COR-L47 (cell line): ENCODE measurements around the gene NPLOC4.

Experiments
- DNase-seq: peaks from one replicate; lab custom pipeline; 2025; lab: John Stamatoyannopoulos, UW

The NPLOC4 gene

DNA sequence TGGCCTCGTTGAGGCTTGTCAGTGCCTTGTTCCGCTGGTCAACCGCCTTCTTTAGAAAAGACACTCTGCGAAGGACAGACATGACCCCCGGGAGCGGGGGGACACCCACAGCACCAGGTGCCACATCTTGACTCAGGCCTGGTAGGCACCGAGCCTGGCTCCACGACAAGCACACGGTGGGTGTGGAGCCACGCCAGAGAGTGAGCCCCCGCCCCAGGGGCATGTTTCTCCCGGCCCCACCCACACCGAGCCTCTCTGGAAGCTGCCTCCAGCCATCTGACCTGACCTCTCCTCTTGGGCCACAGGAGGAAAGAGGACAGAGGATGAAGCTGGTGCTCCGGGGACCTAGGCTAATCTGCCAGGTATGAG is 89.3 kb downstream of the NPLOC4 start:
- DNase-seq, result no peak

DNA sequence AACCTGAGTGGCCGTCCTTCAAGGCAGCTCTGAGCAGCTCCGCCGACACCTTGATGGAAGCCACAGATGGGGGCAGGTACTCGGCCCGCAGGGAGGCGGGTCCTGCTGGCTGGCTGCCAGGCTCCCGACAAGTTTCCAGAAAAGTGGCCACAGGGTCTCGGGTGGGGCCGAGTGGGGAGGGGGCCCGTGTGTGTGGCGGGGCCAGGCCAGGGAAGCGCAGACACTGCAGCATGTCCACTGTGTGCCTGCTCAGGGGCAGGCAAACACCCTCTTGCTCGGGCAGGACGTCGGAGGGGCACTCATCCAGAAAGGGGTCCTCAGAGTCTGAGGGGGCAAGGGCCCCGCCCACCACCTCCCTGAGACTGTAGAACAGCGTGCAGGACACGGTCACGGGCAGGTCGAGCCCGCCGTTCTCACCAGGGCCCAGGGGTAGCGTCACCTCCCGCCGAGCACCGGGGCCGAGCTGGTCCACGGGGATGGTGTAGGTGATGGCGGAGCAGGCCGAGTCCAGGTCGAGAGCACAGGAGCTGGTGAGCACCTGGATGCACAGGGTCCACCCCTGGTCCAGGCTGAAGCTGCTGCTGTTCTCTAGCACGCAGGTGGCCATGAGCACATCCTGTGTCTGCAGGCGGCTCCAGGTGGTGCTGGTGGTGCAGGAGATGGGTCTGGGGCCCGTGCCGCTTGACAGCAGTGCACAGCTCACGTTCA is 89.9 kb downstream of the NPLOC4 start:
- no peak for DNase-seq

DNA sequence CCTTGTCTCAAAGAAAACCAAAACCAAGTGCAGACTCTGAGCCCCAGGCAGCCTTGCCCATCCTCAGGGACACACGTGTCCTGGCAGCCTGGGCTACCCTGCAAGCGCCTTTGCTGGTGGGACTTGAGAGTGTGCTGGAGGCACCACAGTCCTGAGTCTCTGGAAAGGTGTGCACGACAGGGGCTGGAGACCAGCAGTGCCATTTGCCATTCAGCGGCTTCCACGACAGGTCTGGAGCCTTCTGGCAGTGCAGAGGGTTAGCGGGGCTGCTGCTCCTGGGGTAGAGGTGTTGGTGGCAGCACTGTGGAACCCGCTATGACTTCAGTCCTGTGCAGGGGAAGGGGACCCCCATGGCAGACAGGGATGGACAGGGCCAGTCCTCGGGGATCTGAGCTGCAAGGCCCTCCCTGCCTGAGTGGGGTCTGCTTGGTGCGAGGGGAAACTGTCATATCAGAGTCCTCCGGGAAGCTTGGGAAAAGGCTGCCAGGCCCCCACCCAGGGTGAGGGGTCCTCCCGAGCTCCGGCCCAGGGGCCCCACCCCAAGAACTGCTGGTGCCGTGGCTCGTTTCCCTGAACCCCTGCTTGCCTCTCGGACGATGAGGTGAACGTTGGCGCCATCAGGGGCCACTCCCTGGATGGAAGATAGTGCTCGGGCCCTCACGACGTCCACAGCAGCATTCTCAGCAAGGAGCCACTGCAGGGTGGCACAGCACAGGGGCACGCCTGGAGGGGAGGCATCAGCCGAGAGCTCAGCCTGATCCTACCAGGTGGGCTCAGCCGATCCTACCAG is 91.6 kb downstream of the NPLOC4 start:
- no peak for DNase-seq

DNA sequence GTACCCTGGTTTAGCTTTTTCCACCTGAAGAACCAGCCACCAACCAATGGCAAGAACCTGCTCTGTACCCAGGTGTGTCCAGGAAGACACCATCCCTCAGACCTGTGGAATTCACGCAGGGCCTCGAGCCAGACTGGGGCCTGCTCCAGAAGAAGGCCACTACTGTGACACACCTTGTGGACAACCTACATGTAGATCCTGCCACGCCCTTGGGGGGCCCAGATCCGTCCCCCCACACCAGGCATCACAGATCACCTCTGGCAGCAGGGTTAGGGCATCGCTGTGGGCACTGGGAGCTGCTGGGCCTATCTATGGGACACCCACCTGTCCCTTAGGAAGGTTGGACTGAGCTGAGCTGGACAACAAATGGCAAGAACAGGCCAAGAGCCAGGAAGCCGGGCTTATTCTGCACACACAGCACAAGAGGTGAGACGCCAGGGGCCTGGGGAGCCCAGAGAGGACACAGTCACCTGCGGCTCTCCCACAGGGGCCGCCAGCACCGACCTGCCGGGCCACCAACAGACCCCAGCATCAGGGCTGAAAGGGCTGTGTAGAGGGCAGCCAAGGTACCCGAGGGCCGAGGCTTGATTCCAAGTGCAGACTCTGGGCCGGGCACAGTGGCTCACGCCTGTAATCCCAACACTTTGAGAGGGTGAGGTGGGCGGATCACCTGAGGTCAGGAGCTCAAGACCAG is 92.5 kb downstream of the NPLOC4 start:
- no peak for DNase-seq

DNA sequence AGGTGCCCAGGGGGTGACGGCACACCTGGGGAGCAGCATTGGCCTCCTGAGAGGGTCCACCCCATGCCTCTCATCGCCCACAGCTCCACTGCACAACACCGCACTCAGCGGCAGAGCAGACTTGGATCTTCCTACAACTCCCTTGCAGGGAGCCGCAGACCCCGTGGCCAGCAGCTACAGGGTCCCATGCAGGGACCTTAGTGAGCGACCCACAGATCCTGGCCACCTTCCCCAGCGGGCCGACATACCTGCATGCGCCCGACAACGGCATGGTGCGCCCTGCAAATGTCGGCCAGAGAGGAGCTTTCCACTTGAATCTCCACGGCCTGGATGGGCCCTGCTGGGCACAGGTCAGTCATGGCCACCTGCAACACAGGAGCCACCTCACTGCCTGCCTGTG is 93.2 kb downstream of the NPLOC4 start:
- no peak for DNase-seq

DNA sequence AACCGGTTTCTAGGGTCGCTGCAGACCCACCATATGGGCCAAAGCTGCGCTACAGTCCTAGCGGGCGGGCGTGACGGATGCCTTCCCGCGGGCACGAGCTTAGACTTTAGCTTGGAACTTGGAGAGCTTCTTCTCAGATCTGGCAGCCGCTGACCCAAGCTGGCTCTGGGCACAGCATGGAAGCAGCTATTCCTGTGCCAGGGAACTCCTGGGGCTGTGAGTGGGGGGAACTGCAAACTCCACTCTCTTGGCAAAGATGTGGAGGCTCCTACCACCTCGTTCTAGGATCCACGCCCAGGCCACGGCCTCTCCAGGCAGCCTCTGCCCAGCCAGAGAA is 93.6 kb downstream of the NPLOC4 start:
- no peak for DNase-seq

DNA sequence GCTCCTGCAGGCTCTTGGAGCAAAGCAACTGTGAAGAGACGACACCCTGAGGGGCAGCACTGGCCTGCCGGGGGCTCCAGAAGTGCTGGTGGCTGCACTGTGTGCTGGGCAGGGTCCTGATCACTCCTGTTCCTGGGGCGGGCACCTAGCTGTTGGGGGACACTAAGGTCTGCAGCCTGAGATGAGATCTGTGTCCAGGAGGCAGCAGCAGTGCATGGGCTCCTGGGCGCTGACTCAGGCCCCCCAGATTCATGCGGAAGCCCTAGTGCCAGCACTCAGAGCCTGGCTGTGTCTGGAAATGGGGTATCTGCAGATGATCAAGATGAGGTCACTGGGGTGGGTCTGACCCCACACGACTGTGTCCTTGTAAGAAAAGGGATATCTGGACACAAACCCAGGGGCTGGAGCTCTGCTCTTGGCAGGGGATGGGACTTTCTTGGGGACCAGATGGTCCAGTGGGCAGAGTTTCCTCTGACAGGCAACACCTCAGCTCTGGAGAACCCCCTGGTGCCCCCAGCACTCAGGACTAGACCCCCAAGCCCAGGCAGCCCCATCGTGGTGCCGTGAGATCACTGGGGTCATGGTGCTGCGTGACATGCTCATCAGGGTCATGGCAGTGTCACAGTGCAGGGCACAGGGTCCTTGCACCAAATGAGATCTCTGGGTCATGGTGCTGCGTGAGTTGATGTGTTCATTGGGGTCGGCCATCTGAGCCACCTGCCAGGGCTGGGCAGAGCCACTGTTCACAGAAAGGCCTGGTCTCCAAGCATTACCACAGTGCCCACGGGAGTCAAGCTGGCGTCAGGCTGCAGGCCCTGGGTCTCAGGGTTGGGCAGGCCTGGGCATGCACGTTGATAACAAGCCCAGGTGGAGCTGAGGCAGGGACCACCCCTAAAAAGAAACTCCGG is 94.2 kb downstream of the NPLOC4 start:
- no peak for DNase-seq

DNA sequence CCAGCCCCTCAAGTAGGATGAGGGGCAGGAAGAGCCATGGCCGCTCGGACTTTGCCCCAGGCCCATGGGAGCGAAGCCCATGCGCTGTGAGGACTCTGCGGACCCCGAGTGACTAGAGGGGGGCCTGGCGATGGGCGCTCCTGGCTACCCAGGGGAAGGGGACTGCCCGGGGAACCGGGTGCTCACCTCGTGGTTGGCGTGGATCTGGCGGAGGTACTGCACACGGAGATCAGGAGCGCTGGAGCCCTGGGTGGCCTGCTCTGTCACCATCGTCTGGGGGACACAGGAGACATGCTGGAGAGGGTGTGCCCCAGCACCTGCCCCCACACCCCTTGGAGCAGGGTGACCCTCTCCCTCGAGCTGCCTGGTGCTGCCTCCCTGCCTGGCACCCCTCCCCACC is 95.8 kb downstream of the NPLOC4 start:
- DNase-seq, result no peak

DNA sequence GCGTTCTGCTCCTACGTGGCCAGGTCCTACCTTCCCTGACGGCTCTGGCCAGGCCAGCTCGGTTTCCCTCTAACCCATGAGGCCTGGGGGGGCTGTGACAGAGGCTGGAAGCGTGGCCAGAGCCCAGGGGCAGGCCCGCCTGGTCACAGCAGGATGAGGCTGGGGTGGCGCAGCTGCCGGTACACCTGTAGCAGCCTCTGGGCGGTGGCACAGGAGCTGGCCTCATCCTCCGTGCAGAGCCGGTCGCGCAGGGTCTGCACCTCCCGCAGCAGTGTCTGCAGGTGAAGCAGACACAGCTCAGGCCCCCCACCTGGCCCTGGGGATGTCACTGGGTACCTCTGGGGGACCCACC is 96.3 kb downstream of the NPLOC4 start:
- no peak for DNase-seq

DNA sequence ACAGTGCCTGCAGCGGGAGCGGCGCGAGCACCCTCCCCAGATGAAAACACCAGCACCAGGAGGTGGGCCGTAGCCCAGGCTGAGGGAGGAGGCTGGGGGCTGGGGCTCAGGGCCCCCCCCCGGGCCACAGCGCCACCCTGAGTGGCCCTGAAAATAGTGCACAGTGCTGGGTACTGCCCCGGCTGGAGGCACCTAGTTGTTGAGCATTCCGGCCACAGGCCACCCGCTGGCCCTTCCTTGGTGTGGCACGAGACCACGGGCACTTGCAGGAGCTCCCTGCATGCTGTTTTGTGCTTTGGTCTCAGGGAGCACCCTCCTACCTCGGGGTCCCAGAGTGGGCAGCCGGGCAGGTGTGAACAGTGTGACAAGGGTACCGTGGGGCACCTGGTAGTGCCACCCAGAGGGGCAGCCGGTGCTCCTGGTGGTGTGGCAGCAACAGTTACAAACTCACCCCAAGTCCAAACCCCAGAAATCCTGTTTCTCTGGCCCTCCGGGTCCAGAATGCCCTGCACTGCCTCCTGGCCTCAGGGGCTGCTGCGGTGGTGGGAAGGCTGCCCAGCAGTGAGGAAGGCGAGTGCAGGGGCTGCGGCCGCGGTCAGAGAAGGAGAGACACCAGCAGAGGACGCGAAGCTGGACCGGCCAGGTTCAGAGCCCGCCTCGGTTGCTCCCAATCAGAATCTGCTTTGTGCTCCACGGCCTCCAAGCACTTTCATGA is 96.8 kb downstream of the NPLOC4 start:
- DNase-seq, result no peak

DNA sequence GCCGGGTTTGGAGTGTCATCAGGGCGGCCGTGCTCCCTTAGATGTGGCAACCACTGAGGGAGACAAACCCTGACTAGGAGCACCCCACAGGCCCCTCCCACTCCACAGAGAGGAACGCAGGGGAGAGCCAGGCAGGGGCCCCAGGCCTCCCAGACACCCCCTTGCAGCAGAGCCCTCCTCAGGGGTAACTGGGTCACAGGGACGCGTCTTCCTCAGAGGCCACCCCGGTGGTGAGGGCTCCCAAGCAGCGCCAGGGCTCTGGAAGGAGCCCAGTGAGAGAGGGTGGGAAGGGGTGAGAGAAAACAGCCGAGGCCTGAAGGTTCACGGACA is 97.4 kb downstream of the NPLOC4 start:
- no peak for DNase-seq

DNA sequence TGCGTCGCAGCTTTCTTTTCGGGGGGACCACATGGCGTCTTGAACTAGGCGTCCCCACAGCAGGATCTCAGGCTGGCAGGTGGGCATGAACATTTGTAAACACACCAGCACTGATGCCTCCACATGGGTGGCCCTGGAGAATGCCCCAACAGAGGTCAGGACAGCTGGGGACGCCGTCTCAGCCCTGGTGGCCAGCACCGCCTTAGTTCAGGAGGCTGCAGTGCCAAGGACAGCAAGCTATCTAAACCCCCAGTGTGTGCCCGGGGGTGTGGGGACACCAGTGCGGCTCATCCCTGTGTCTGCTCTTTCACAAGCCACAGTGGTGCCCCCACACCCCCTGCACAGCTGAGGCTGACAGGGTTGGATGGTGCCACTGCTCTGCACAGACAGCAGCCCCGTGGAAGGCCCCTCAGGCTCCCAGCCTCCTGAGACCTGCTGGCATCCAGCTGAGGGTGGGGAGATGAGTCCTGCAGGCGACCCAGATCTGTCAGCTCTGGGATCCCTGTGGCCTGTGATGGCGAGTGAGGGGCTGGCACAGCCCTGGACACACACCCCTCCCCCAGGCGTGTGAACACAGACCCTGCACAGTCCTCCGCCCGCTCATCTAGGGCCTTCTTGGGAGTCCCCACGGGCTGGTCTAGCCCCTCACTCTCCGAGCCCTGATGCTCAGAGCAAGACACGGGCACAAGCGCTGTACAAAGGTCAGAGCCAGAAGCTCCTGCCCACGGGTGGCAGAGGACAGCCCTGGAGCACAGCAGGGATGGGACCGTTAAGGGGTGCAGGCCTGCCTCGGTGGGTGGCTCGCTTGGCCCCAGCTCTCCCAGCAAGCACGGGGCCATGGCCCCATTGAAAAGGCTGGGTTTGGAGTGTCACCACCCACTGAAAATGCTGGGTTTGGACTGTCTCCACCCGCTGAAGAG is 98.0 kb downstream of the NPLOC4 start:
- DNase-seq, result no peak

DNA sequence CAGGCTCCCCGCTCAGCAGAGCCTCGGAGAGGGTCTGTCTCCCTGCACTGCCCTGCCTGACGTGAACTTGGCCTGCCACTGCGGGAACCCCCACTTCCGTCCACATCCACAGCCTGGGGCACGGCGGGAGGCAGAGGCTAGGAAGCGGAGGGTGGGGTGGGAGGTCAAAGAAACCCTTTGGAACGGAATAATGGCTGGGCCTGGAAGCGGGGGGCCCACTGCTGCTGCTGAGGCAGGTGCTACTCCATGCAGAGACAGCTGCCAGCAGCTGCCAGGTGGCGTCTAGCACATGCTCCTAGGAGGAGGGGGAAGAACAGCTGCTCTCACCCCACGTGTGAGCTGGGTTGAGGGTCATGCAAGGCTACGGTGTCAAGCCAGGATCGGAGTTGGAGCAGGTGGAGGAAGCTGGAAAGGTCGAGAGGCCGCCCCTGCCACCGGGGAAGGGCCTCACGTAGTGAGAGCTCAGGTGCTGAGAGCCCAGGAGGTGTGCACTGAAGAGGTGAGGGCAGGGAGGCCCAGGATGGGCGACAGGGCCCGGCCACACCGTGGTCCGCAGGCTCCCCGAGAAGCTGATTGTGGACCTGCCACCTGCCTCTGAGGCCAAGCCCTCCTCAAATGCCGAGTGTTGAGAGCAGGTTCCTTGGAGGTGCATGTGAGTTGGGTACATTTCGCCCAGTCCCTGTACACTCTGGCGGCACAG is 98.9 kb downstream of the NPLOC4 start:
- peak; percentile 94 for DNase-seq

DNA sequence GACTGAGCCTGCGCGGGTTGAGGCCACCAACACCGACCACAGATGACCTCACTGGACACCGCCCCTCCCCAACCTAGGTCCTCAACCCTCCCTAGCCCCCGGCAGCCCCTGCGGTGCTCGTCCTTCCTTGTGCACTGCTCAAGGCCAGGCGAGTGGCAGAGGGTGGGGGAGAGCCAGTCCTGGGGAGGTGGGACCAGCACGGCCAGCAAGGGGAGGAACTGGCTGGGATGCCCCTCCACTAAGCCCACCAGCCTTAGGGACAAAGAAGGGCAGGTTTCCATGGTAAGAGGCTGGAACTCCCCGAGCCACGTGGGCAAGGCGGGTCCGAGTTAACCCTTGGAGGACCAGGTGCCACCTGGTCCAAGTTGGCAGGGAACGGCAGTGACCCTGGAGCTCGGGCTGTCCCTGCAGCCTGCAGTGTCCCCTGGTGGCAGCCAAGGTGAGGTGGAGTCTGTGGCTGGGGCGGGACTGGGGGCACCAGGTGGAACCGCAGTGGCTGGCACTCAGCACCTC is 99.5 kb downstream of the NPLOC4 start:
- DNase-seq, result peak; percentile 94

DNA sequence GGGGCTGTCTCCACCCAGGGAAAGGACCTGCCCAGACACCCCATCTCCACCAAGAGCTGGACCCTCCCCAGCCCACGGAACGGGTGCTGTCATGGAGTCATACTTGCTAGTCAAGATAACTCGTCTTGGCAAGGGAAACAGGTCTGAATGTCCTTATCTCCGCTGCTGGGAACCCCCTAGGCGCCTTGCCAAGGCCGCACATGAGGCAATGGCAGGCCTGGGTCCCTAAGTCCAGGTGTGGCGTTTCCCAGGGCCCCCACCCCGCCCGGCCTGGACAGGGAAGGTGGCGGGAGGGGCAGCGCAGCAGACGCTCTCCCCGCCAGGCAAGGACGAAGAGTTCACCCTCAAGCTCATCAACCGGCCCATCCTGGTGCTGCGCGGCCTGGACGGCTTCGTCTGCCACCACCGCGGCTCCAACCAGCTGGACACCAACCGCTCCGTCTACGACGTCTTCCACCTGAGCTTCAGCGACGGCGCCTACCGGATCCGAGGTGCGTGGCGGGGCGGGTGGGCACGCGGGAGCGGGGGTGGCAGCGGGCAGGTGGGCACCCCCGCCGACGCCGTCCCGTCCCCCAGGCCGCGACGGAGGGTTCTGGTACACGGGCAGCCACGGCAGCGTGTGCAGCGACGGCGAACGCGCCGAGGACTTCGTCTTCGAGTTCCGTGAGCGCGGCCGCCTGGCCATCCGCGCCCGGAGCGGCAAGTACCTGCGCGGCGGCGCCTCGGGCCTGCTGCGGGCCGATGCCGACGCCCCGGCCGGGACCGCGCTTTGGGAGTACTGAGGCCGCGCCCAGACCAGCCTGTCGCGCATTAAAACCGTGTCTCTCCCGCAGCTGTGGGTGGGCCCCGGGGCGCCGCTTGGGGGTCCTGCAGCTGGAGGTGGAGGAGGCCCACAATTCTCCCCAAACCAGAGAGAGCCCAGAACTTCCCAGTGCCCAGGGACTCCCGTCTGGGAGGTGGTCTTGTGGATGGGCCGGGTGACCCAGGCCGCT is 100.3 kb downstream of the NPLOC4 start:
- no peak for DNase-seq

DNA sequence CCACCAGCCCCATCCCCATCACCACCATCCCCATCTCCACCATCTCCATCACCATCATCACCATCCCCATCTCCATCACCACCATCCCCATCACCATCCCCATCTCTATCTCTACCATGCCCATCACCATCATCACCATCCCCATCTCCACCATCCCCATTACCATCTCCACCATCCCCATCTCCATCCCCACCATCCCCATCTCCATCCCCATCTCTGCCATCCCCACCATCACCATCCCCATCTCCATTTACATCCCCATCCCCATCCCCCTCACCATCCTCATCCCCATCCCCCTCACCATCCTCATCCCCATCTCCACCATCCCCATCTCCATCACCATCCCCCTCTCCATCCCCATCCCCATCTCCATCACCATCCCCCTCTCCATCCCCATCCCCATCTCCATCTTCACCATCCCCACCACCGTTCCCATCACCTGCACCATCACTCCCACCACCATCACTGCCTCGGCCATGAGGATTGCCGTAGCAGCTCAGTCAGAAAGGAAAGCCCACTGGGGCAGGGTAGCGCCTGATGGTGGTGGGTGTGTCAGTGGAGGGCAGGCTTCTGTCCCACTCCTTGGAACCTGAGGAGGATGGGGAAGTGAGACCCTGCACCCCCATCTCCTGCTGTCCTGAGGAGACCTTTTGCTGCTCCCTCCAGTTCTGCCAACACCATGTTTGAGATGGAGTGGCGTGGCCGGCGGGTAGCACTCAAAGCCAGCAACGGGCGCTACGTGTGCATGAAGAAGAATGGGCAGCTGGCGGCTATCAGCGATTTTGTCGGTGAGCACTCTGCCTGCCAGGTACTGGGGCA is 101.2 kb downstream of the NPLOC4 start:
- DNase-seq, result no peak

DNA sequence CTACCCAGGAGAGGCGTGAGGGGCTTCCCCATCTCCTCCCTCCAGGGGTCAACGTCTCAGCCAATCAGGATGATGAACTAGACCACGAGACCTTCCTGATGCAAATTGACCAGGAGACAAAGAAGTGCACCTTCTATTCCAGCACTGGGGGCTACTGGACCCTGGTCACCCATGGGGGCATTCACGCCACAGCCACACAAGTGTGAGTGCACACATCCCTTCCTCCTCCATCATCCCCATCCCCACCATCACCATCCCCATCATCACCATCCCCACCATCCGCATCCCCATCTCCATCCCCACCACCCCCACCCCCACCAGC is 101.9 kb downstream of the NPLOC4 start:
- DNase-seq, result no peak
